ENCODE data around the gene GPC6. TPM values are rescaled to one million over a fixed set of nuclear protein-coding genes. Genes with fewer than 3 reads are reported as not detected.

The GPC6 gene
- total and polyA plus RNA-seq, 2 donors (not counting 3 experiments of a cell fraction or from before 2014, with no cell fraction given): 0.01 TPM; not detected in 1

GRCh38 chr13:94414708-94415107 is 1188.1 kb downstream of the GPC6 start:
- CTCF ChIA-PET: interaction anchor here (1.1 to 2.5 kb wide), 2 partner anchors 21 to 203 kb away, joined by 4 to 13 read pairs; no protein-coding TSS in a partner anchor
- Histone ChIP-seq H3K9me3 (replicated peaks; ENCODE audit: control insufficient read depth, insufficient read depth, low read length) (no peaks in the 10 kb centered on the region), H3K36me3 (ENCODE audit: control insufficient read depth in 2 of 2, extremely low read depth in 1 of 2, insufficient read depth in 2 of 2, low read length in 2 of 2) (no peaks in the 10 kb centered on the region), H3K4me1 (ENCODE audit: control insufficient read depth, extremely low read depth, insufficient read depth, low read length) (no peaks in the 10 kb centered on the region), H2AFZ (ENCODE audit: low read depth, low read length) (no peak overlapping the region), H3K27me3 (ENCODE audit: control insufficient read depth in 2 of 2, insufficient read depth in 2 of 2, low read length in 2 of 2) (no peaks in the 10 kb centered on the region), H3K9me1 (replicated peaks; ENCODE audit: control insufficient read depth, extremely low read depth, insufficient read depth, low read length) (no peaks in the 10 kb centered on the region), H3K27ac (ENCODE audit: insufficient read depth, low read depth, low read length) (no peak overlapping the region), H3K4me2 (ENCODE audit: insufficient read depth, low read length) (no peak overlapping the region), H4K20me1 (replicated peaks; ENCODE audit: control insufficient read depth, extremely low read depth, insufficient read depth, low read length) (no peaks in the 10 kb centered on the region), H3K4me3 (replicated peaks in 1 of 3; ENCODE audit: insufficient read depth in 1 of 3, low read depth in 1 of 3, low read length in 3 of 3) (no peak overlapping the region), H3K9ac (replicated peaks; ENCODE audit: extremely low read depth, insufficient read depth, low read length) (no peak overlapping the region), H3K79me2 (ENCODE audit: control insufficient read depth, insufficient read depth, low read length) (no peaks in the 10 kb centered on the region)
- dilution Hi-C loops (cut with MboI; ENCODE audit: extremely low pct_ligation_motif_present, low sequenced_read_pairs) (no loop called here), intact Hi-C loops (cut with micrococcal nuclease) (no loop called here)
- TF ChIP-seq CTCF (IDR thresholded peaks at IDR 0.05; ENCODE audit: extremely low read depth in 1 of 2, insufficient read depth in 1 of 2, low read depth in 1 of 2, low read length in 2 of 2): no peak
- TF ChIP-seq FOS (IDR thresholded peaks at IDR 0.05; ENCODE audit: borderline replicate concordance, insufficient read depth, low read length): no peak
- TF ChIP-seq JUN (IDR thresholded peaks at IDR 0.05; ENCODE audit: borderline replicate concordance, insufficient read depth, insufficient read length, low read depth): no peak
- no peak for TF ChIP-seq GATA2 (IDR thresholded peaks at IDR 0.05; ENCODE audit: insufficient read depth, insufficient read length, low read depth, low read length)
- DNase-seq (ENCODE audit: low read depth, low spot score) (no peak), FAIRE-seq (no peak)
- BruUV-seq (replicated peaks): no TSS peak
- POLR2A ChIA-PET: no interaction called here

All from endothelial cell of umbilical vein (primary cell).